GM18951 (cell line): ENCODE results near the gene ATG16L2.
"Not testable (repeated sequence)": the region's sequence is repeated elsewhere in the genome, so short reads cannot be mapped to it uniquely, and the experiment has no call there.

Experiments used
- POLR2A ChIP-seq: IDR thresholded peaks from 4 replicates; pipeline ENCODE4 v1.6.1; 2011; ENCODE audit warnings: mild to moderate bottlenecking; ENCODE audit not compliant: insufficient read length, insufficient read depth; ENCODE audit errors: extremely low read depth
- in situ Hi-C: fragments of 300-500 bp; cut with MboI; formaldehyde crosslinking; loops from one replicate; pipeline ENCODE4 v1.12.0; 2022; ENCODE audit warnings: low sequenced_read_pairs, mixed read lengths, inconsistent platforms; ENCODE audit not compliant: unreplicated experiment

The ATG16L2 gene

GRCh38 chr11:72799441-72799840 lies 14.8 kb upstream of the ATG16L2 start:
- TF ChIP-seq POLR2A = no peak
- in situ Hi-C loops = loop anchor here (5.0 kb wide), 1 partner anchor 72 kb away; no protein-coding TSS in a partner anchor

GRCh38 chr11:72802822-72803221 lies 11.4 kb upstream of the ATG16L2 start:
- in situ Hi-C loops = no loop called here
- no peak for TF ChIP-seq POLR2A

GRCh38 chr11:72805216-72805615 lies 9.0 kb upstream of the ATG16L2 start:
- no peak for TF ChIP-seq POLR2A
- in situ Hi-C loops = no loop called here

- in situ Hi-C loops = not testable (repeated sequence)
Measured at GRCh38 chr11:72806378-72806777, 7.8 kb upstream of the ATG16L2 start.

- in situ Hi-C loops = no loop called here
- no peak for TF ChIP-seq POLR2A
Measured at GRCh38 chr11:72807021-72807693, 7.1 kb upstream of the ATG16L2 start.

- in situ Hi-C loops = no loop called here
- TF ChIP-seq POLR2A = no peak
Measured at GRCh38 chr11:72807792-72808191, 6.4 kb upstream of the ATG16L2 start.

- in situ Hi-C loops = no loop called here
- no peak for TF ChIP-seq POLR2A
Measured at GRCh38 chr11:72808331-72808798, 5.8 kb upstream of the ATG16L2 start.

GRCh38 chr11:72811686-72812085 lies 2.5 kb upstream of the ATG16L2 start:
- in situ Hi-C loops = not testable (repeated sequence)

- in situ Hi-C loops = no loop called here
- no peak for TF ChIP-seq POLR2A
Measured at GRCh38 chr11:72812604-72812966, 1.6 kb upstream of the ATG16L2 start.

GRCh38 chr11:72812967-72813739 lies 1.1 kb upstream of the ATG16L2 start:
- in situ Hi-C loops = no loop called here
- peak; percentile 20 for TF ChIP-seq POLR2A

GRCh38 chr11:72813740-72814285 lies 398 bp upstream of the ATG16L2 start:
- in situ Hi-C loops = no loop called here
- peak; percentile 98 for TF ChIP-seq POLR2A

- no peak for TF ChIP-seq POLR2A
- in situ Hi-C loops = no loop called here
Measured at GRCh38 chr11:72815110-72815618, 953 bp downstream of the ATG16L2 start.

GRCh38 chr11:72816404-72816990 lies 2.3 kb downstream of the ATG16L2 start:
- in situ Hi-C loops = no loop called here
- TF ChIP-seq POLR2A = no peak
